DMS53 treated with DMSO at 0.1 percent for 48 hours (cell line): ENCODE measurements around the gene AP1S1.
"Not testable (repeated sequence)": the region's sequence is repeated elsewhere in the genome, so short reads cannot be mapped to it uniquely, and the experiment has no call there.

Experiments
- DNase-seq: peaks from one replicate; lab custom pipeline; 2025; ENCODE audit not compliant: unreplicated experiment; lab: John Stamatoyannopoulos, UW

AP1S1 gene

DNA sequence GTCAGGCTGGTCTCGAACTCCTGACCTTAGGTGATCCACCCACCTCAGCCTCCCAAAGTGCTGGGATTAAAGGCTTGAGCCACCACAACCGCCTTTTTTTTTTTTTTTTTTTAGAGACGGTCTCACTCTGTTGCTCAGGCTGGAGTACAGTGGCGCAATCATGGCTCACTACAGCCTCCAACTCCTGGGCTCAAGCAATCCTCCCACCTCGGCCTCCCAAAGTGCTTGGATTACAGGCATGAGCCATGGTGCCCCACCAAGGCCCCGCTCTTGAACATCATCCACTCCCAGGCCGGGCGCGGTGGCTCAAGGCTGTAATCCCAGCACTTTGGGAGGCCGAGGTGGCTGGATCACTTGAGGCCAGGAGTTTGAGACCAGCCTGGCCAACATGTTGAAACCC is 45.2 kb downstream of the AP1S1 start:
- DNase-seq: not testable (repeated sequence)

DNA sequence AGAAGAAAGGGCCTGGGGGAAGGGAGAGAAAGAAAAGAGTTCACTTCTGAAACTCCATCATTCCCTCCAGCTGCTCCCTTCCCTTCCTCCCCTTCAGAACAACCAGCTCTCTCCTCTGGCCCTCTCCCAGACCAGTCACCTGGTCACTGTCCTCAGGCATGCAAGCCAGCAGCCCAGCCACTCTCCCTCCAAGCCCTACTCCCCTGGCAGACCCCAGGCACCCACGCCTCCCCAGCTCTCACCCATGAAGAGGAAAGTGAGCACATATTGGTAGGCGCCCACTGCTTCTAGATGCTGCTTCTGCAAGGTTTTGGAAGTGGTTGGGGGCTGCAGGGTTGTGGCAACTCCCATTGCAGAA is 46.2 kb downstream of the AP1S1 start:
- no peak for DNase-seq

DNA sequence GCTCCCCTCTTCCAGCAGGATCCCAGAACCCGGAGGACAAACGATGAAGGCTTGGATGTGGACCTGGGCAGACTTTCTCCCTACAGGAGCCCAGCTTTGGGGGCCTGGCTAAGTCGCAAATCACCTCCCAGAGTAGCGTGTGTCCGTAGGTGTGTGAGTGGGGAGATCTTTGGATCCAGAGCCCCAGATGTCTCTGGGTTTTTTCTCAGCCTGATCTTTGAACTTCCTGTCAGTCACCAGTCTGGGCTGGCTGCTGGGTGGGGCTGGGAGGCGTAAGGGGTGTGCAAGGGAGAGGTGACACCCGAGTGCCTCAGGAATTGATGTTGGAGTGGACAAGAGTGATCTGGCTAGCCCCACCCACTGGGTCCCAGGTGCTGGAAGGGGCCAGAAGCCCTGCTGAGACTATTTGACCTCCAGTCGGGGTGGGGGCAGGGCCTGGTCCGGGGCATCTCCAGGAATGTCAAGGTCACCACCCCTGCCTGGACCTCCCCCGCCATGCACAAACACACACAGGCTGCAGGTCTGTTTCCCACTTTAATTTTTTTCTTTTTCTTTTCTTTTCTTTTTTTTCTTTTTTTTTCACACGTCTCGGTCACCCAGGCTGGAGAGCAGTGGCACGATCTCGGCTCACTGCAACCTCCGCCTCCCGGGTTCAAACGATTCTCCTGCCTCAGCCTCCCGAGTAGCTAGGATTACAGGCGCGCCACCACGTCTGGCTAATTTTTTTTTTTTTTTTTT is 46.8 kb downstream of the AP1S1 start, which contains the start of gene MOGAT3:
MOGAT3 (minus strand) TSS at position 175 of the 738 bp plus-strand sequence. CDS start 182 bp downstream, outside the sequence.
- DNase-seq: no peak

- DNase-seq: no peak
Measured at GRCh38 chr7:101201695-101202602, 47.7 kb downstream of the AP1S1 start.

DNA sequence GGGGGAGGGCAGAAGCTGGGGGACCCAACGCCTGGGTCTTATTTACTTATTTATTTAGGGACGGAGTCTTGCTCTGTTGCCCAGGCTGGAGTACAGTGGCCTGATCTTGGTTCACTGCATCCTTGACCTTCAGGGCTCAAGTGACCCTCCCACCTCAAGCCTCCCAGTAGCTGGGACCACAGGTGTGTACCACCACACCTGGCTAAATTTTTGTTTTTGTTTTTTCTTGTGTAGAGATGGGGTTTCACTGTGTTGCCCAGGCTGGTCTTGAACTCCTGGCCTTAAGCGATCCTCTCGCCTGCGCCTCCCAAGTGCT is 48.3 kb downstream of the AP1S1 start:
- no peak for DNase-seq

DNA sequence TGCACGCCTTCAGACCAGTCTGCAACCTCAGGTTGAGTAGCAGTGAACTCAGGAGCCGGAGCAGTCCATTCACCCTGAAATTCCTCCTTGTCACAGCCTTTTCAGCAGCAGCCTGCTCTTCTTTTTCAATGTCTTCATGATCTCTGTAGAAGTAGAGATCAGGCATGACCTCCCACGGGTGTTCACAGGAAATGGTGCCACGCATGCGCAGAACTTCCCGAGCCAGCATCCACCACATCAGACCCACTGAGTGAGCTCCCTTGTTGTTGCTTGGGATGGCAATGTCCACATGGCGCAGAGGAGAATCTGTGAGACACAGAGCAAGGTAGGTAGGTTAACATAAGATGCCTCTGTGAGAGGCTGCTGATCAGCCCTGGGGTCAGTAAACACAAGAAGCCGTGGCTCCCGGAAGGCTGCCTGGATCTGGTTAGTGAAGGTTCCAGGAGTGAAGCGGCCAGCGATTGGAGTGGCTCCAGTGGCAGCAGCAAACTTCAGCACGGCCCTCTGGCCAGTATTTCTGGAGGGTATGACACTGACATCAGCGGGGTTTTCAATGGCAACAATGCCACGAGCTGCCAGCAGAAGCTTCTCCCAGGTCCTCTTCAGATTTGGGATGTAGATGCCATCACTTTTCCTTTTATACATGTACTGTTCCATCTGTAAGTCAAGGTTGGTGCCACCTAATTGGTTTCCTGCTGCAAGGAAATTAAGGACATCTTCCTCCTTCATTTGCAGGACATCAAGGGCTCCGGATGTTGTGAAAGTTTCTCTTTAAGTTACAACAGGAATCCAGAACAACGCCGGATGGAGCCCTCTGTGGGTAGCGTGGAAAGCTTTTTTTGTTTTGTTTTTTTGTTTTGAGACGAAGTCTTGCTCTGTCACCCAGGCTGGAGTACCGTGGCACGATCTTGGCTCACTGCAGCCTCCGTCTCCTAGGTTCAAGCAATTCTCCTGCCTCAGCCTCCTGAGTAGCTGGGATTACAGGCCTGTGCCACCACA is 49.8 kb downstream of the AP1S1 start:
- DNase-seq: not testable (repeated sequence)

DNA sequence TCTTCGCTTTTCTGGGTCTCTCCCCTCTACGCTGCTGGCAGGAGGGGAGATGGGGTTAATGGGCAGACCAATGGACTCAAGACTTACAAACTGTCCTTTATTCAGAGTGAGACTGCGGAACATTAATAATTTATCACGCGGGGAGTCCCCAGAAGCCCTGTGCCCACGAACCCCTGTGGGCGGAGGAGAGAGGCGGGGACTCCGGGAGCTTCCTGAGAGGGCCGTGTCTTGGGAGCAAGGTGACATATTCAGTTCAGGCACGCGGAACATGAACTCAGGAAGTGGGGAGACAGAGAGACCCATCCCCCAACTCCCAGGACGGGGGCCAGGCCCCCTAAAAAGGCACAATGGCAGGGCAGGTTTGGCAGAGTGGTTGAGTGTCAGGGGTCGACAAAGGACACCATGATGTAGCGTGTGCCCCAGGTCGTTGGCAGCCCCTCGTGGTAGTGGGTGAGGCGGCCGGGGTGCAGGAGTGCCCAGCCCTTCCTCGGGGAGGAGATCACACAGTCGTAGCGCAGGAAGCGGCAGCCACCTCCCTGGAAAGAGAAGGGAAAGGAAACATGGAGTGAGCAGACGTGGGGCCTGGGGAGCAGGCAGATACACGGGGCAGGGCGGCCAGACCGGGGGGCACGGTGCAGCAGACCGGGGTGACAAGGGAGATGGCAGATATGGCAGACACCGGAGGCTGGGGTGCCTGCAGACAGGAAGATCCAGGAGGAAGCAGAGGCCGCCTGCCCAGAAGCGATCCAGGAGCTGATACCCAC is 51.8 kb downstream of the AP1S1 start:
- DNase-seq: no peak

DNA sequence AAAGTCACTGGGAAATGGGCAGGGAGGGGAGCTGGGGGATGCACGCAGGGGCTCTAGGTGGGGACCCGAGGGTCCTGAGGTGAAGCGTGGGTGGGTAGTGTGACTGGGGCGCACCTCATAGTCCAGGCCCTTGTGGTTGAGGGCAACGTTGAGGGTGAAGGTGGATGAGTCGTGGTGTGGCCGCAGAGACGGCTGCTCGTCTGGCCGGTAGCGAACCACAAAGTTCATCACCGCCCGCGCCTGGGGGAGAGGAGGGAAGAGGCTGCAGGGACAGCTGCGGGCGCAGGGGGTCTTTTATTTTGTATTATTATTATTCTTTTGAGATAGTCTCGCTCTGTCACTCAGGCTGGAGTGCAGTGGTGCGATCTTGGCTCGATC is 52.4 kb downstream of the AP1S1 start:
- no peak for DNase-seq

GRCh38 chr7:101207459-101207858 is 53.2 kb downstream of the AP1S1 start:
- DNase-seq: no peak

- DNase-seq: no peak
Measured at GRCh38 chr7:101208794-101209193, 54.5 kb downstream of the AP1S1 start.

DNA sequence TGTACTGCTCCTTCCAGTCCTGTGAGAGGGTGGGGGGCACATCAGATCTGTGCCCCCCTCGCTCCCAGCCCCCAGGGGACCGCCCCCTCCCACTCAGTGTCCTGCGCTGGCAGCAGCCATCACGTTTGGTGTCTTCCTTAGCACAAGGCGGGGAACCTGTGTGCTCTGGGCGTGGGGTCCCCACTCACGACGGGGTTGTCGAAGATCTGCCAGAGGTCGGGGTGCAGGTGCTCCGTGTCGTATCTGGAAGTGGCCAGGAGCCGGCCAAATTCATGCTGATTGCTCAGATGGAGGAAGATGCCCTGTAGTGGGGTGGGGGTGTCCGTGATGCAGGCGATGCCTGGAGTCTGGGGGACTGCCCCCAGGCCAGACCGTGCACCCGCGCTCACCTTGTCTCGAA is 55.9 kb downstream of the AP1S1 start:
- DNase-seq: no peak
